ENCODE results near the gene POU6F2. TPM values are rescaled to one million over a fixed set of nuclear protein-coding genes. Genes with fewer than 3 reads are reported as not detected.

The POU6F2 gene
- total and polyA plus RNA-seq, 4 experiments from 2014 or later, result not detected

- H3K27me3 Mint-ChIP-seq, result peaks cover 2 to 7% of the 10 kb centered on the region in 2 donors
- H3K36me3 Mint-ChIP-seq, result no peaks in the 10 kb centered on the region
- ChIA-PET POLR2A (ENCODE audit: partially characterized antibody) (no interaction called here), CTCF (ENCODE audit: partially characterized antibody) (no interaction called here)
- no peaks in the 10 kb centered on the region for H3K4me1 Mint-ChIP-seq
- no peak for DNase-seq
- peaks cover 0 to 6% (median 0%) of the 10 kb centered on the region in 8 donors for H3K9me3 Mint-ChIP-seq
- no peaks in the 10 kb centered on the region for H3K9me3 ChIP-seq (ENCODE audit: control insufficient read depth in 1 of 2, low read length in 2 of 2)
- no peaks in the 10 kb centered on the region for H3K36me3 ChIP-seq (ENCODE audit: insufficient read depth, low read length)
- H3K4me3 Mint-ChIP-seq, result no peak overlapping the region
- no peak overlapping the region for H3K27ac Mint-ChIP-seq
- H3K4me1 ChIP-seq (ENCODE audit: insufficient read depth, low read length), result no peaks in the 10 kb centered on the region
- no peak overlapping the region for H3K4me3 ChIP-seq (ENCODE audit: low read length in 2 of 2)
- intact Hi-C loops (cut with micrococcal nuclease), result no loop called here
- no peak overlapping the region for H3K27ac ChIP-seq (ENCODE audit: low read depth, low read length)
- no peaks in the 10 kb centered on the region for H3K27me3 ChIP-seq (ENCODE audit: insufficient read depth, low read length)
These were observed 455.8 kb downstream of the POU6F2 start for GRCh38 chr7:39433550-39433949.

- intact Hi-C loops (cut with micrococcal nuclease), result no loop called here
- Histone ChIP-seq H3K9me3 (ENCODE audit: control insufficient read depth in 1 of 2, low read length in 2 of 2) (no peaks in the 10 kb centered on the region), H3K36me3 (ENCODE audit: insufficient read depth, low read length) (no peaks in the 10 kb centered on the region), H3K27ac (ENCODE audit: low read depth, low read length) (no peak overlapping the region), H3K4me3 (ENCODE audit: low read length in 2 of 2) (no peak overlapping the region), H3K27me3 (ENCODE audit: insufficient read depth, low read length) (no peaks in the 10 kb centered on the region), H3K4me1 (ENCODE audit: insufficient read depth, low read length) (no peaks in the 10 kb centered on the region)
- Mint-ChIP-seq H3K36me3 (no peaks in the 10 kb centered on the region), H3K4me1 (no peaks in the 10 kb centered on the region), H3K4me3 (no peak overlapping the region), H3K27ac (no peak overlapping the region), H3K27me3 (peaks cover 5 to 9% of the 10 kb centered on the region in 2 donors), H3K9me3 (peaks cover 0 to 8% (median 0%) of the 10 kb centered on the region in 8 donors)
- no peak for DNase-seq
- ChIA-PET POLR2A (ENCODE audit: partially characterized antibody) (no interaction called here), CTCF (ENCODE audit: partially characterized antibody) (no interaction called here)
These were observed 456.3 kb downstream of the POU6F2 start for GRCh38 chr7:39434012-39434411.

- Histone ChIP-seq H3K27me3 (ENCODE audit: insufficient read depth, low read length) (no peaks in the 10 kb centered on the region), H3K36me3 (ENCODE audit: insufficient read depth, low read length) (no peaks in the 10 kb centered on the region), H3K27ac (ENCODE audit: low read depth, low read length) (no peak overlapping the region), H3K4me3 (ENCODE audit: low read length in 2 of 2) (no peak overlapping the region), H3K9me3 (ENCODE audit: control insufficient read depth in 1 of 2, low read length in 2 of 2) (no peaks in the 10 kb centered on the region), H3K4me1 (ENCODE audit: insufficient read depth, low read length) (no peaks in the 10 kb centered on the region)
- intact Hi-C loops (cut with micrococcal nuclease), result no loop called here
- Mint-ChIP-seq H3K27ac (no peak overlapping the region), H3K27me3 (peaks cover 10 to 25% of the 10 kb centered on the region in 2 donors), H3K9me3 (no peaks in the 10 kb centered on the region), H3K4me3 (no peak overlapping the region), H3K36me3 (no peaks in the 10 kb centered on the region), H3K4me1 (no peaks in the 10 kb centered on the region)
- no peak for DNase-seq
- CTCF ChIA-PET (ENCODE audit: partially characterized antibody), result no interaction called here
- POLR2A ChIA-PET (ENCODE audit: partially characterized antibody), result no interaction called here
These were observed 468.8 kb downstream of the POU6F2 start for GRCh38 chr7:39446546-39446945.

- H3K4me3 ChIP-seq (ENCODE audit: low read length in 2 of 2), result no peak overlapping the region
- H3K4me3 Mint-ChIP-seq, result no peak overlapping the region
- H3K36me3 ChIP-seq (ENCODE audit: insufficient read depth, low read length), result no peaks in the 10 kb centered on the region
- H3K4me1 ChIP-seq (ENCODE audit: insufficient read depth, low read length), result no peaks in the 10 kb centered on the region
- DNase-seq, result no peak
- H3K9me3 ChIP-seq (ENCODE audit: control insufficient read depth in 1 of 2, low read length in 2 of 2), result no peaks in the 10 kb centered on the region
- ChIA-PET CTCF (ENCODE audit: partially characterized antibody) (no interaction called here), POLR2A (ENCODE audit: partially characterized antibody) (no interaction called here)
- no peak overlapping the region for H3K27ac Mint-ChIP-seq
- H3K4me1 Mint-ChIP-seq, result peaks cover 0 to 1% (median 0%) of the 10 kb centered on the region in 4 donors
- H3K27me3 Mint-ChIP-seq, result peaks cover 10 to 12% of the 10 kb centered on the region in 2 donors
- intact Hi-C loops (cut with micrococcal nuclease), result no loop called here
- H3K27ac ChIP-seq (ENCODE audit: low read depth, low read length), result no peak overlapping the region
- no peaks in the 10 kb centered on the region for H3K9me3 Mint-ChIP-seq
- no peaks in the 10 kb centered on the region for H3K27me3 ChIP-seq (ENCODE audit: insufficient read depth, low read length)
- no peaks in the 10 kb centered on the region for H3K36me3 Mint-ChIP-seq
These were observed 474.2 kb downstream of the POU6F2 start for GRCh38 chr7:39451901-39452300.

- Mint-ChIP-seq H3K27me3 (peaks cover 10 to 12% of the 10 kb centered on the region in 2 donors), H3K27ac (no peak overlapping the region), H3K9me3 (no peaks in the 10 kb centered on the region), H3K4me1 (peaks cover 0 to 1% (median 0%) of the 10 kb centered on the region in 4 donors), H3K36me3 (no peaks in the 10 kb centered on the region), H3K4me3 (no peak overlapping the region)
- CTCF ChIA-PET (ENCODE audit: partially characterized antibody), result interaction anchor here (0.9 to 3.5 kb wide), 9 partner anchors 9 to 93 kb away, joined by 3 to 34 read pairs (median 4); no protein-coding TSS in a partner anchor
- Histone ChIP-seq H3K9me3 (ENCODE audit: control insufficient read depth in 1 of 2, low read length in 2 of 2) (no peaks in the 10 kb centered on the region), H3K4me3 (ENCODE audit: low read length in 2 of 2) (no peak overlapping the region), H3K27ac (ENCODE audit: low read depth, low read length) (no peak overlapping the region), H3K36me3 (ENCODE audit: insufficient read depth, low read length) (no peaks in the 10 kb centered on the region), H3K4me1 (ENCODE audit: insufficient read depth, low read length) (no peaks in the 10 kb centered on the region), H3K27me3 (ENCODE audit: insufficient read depth, low read length) (no peaks in the 10 kb centered on the region)
- POLR2A ChIA-PET (ENCODE audit: partially characterized antibody), result interaction anchor here (0.6 kb wide), 1 partner anchor 266 kb away, joined by 4 read pairs; no protein-coding TSS in a partner anchor
- intact Hi-C loops (cut with micrococcal nuclease), result loop anchor here (1.0 kb wide), 2 partner anchors 66 to 292 kb away; no protein-coding TSS in a partner anchor
- DNase-seq, result peak in 4 of 5 donors; percentile 26 to 35 (median 32)
These were observed 476.1 kb downstream of the POU6F2 start for GRCh38 chr7:39453743-39454355.

GRCh38 chr7:39458061-39458745 is 480.5 kb downstream of the POU6F2 start:
- intact Hi-C loops (cut with micrococcal nuclease), result no loop called here
- Mint-ChIP-seq H3K27me3 (peaks cover 2 to 6% of the 10 kb centered on the region in 2 donors), H3K4me1 (peaks cover 0 to 1% (median 0%) of the 10 kb centered on the region in 4 donors), H3K36me3 (no peaks in the 10 kb centered on the region), H3K4me3 (no peak overlapping the region), H3K9me3 (no peaks in the 10 kb centered on the region), H3K27ac (no peak overlapping the region)
- Histone ChIP-seq H3K36me3 (ENCODE audit: insufficient read depth, low read length) (no peaks in the 10 kb centered on the region), H3K4me3 (ENCODE audit: low read length in 2 of 2) (no peak overlapping the region), H3K27ac (ENCODE audit: low read depth, low read length) (no peak overlapping the region), H3K27me3 (ENCODE audit: insufficient read depth, low read length) (no peaks in the 10 kb centered on the region), H3K9me3 (ENCODE audit: control insufficient read depth in 1 of 2, low read length in 2 of 2) (no peaks in the 10 kb centered on the region), H3K4me1 (ENCODE audit: insufficient read depth, low read length) (no peaks in the 10 kb centered on the region)
- POLR2A ChIA-PET (ENCODE audit: partially characterized antibody), result no interaction called here
- no peak for DNase-seq
- CTCF ChIA-PET (ENCODE audit: partially characterized antibody), result interaction anchor here (1.3 kb wide), 1 partner anchor 10 kb away, joined by 4 read pairs; no protein-coding TSS in a partner anchor

- Mint-ChIP-seq H3K4me1 (no peaks in the 10 kb centered on the region), H3K4me3 (no peak overlapping the region), H3K27me3 (peaks cover 4 to 7% of the 10 kb centered on the region in 2 donors), H3K27ac (no peak overlapping the region), H3K36me3 (no peaks in the 10 kb centered on the region), H3K9me3 (no peaks in the 10 kb centered on the region)
- ChIA-PET CTCF (ENCODE audit: partially characterized antibody) (interaction anchor here (1.2 kb wide), 1 partner anchor 8 kb away, joined by 3 read pairs; no protein-coding TSS in a partner anchor), POLR2A (ENCODE audit: partially characterized antibody) (no interaction called here)
- no peaks in the 10 kb centered on the region for H3K4me1 ChIP-seq (ENCODE audit: insufficient read depth, low read length)
- H3K4me3 ChIP-seq (ENCODE audit: low read length in 2 of 2), result no peak overlapping the region
- no peaks in the 10 kb centered on the region for H3K27me3 ChIP-seq (ENCODE audit: insufficient read depth, low read length)
- no peak overlapping the region for H3K27ac ChIP-seq (ENCODE audit: low read depth, low read length)
- no peaks in the 10 kb centered on the region for H3K36me3 ChIP-seq (ENCODE audit: insufficient read depth, low read length)
- intact Hi-C loops (cut with micrococcal nuclease), result loop anchor here (10.0 kb wide), 1 partner anchor 525 kb away; no protein-coding TSS in a partner anchor
- no peak for DNase-seq
- no peaks in the 10 kb centered on the region for H3K9me3 ChIP-seq (ENCODE audit: control insufficient read depth in 1 of 2, low read length in 2 of 2)
These were observed 481.9 kb downstream of the POU6F2 start for GRCh38 chr7:39459636-39460035.

All from CD4-positive, alpha-beta memory T cell (primary cell).